Measurements from ENCODE around the gene FAF1.
"Not testable (repeated sequence)": the region's sequence is repeated elsewhere in the genome, so short reads cannot be mapped to it uniquely, and the experiment has no call there.

The FAF1 gene

GRCh38 chr1:50910356-50910755, 49.7 kb downstream of the FAF1 start:
- DNase-seq (ENCODE audit: low read depth): not testable (repeated sequence)

GRCh38 chr1:50907610-50908009, 52.5 kb downstream of the FAF1 start:
- DNase-seq (ENCODE audit: low read depth): not testable (repeated sequence)

GRCh38 chr1:50906050-50906449, 54.0 kb downstream of the FAF1 start:
- not testable (repeated sequence) for DNase-seq (ENCODE audit: low read depth)

GRCh38 chr1:50902419-50902818, 57.6 kb downstream of the FAF1 start:
- DNase-seq (ENCODE audit: low read depth): no peak

DNA sequence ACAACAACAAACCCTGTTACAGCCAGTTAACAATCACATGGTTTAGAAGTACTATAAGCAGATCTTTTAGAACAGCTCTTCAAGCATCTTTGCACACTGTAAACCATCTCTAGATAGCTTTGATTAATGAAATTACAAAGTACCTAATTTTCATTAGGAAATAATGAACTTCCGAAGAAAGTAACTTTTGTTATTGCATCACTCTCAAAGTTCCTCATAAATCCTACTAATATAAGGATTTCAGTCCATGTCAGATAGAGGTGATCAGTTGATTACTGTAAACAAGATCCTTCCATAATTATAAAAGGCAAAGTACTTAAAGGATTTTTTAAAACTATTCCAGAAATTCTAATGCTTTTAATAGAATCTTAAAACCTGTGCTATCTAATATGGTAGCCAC, 58.2 kb downstream of the FAF1 start:
- DNase-seq (ENCODE audit: low read depth): no peak

DNA sequence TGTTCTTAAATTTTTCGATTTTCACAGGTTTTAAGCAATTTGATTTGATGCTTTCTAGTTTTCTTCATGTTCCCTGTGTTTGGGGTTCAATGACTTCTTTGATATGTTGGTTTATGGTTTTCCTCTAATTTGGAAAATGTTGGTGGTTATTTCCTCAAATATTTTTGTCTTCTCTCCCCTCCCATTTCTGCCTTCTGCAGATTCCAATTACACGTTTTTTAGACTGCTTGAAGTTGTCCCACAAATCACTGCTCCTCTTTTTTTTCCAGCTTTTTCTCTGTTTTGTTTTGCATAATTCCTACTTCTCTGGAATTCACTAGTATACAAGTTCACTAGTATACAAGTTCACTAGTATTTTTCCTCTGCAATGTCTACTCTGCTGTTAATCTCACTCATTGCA, 61.3 kb downstream of the FAF1 start:
- no peak for DNase-seq (ENCODE audit: low read depth)

DNA sequence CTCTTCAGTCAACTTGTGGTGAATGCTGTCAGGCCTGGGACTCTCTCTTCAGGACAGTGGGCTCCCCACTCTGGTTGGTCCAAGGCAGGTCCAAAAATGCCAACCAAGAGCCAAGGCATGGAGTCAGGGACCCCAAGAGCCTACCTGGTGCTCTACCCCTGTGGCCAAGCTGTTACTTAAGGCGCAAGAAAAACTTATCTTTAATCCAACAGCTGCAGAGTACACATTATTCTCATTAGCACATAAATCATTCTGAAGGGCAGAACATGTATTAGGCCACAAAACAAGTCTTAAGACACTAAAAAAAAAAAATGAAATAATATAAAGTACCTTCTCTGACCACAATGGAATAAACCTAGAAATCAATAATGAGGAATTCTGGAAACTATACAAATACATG, 65.7 kb downstream of the FAF1 start:
- peak; percentile 7 for DNase-seq (ENCODE audit: low read depth)

DNA sequence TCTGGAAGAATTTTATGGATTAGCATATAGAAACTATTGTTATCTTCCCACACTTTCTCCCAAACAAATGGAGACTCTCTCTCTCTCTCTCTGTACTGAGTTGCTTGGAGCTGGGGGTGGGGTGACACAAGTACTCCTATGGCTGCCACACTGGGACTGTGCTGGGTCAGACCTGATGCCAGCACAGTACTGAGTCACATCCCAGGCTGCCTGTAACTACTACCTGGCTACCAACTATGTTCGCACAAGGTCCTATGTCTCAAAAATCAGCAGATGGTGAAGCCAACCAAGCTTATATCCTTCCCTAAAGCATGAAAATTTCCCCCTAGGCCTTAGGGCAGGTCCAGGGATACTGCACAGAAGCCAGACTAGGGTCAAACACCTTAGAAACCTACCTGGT, 66.6 kb downstream of the FAF1 start:
- no peak for DNase-seq (ENCODE audit: low read depth)

GRCh38 chr1:50887555-50887954, 72.5 kb downstream of the FAF1 start:
- not testable (repeated sequence) for DNase-seq (ENCODE audit: low read depth)

DNA sequence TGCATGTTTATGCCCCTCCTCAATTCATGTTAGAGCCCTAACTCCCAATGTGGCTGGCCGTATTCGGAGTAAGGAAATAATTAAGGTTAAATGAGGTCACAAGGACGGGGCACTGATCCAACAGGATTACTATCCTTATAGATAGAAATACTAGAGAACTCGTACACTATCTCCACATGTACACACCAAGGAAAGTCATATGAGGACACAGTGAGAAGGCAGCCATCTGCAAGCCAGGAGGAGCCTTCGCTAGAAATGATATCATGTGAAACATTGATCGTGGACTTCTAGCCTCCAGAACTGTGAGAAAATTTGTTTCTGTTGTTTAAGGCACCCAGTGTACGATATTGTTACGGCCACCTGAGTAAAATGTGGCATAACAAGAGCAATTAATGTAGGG, 79.7 kb downstream of the FAF1 start:
- no peak for DNase-seq (ENCODE audit: low read depth)

DNA sequence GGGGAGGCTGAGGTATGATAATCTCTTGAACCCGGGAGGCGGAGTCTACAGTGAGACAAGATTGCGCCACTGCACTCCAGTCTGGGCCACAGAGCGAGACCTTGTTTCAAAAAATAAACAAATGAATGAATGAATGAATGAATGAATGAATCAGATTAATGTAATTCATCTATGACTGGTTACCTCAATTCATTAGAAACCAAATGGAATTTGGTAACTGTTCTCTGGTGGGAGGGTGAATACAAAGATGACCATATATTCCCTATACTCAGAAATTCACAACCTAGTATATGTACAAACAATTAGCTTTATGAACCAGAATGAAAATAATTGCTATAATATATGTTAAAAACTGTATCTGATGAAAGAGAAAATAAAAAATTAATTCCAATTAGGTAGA, 80.9 kb downstream of the FAF1 start:
- DNase-seq (ENCODE audit: low read depth): no peak

- DNase-seq (ENCODE audit: low read depth): no peak
These were observed 81.6 kb downstream of the FAF1 start for GRCh38 chr1:50878434-50878833.

DNA sequence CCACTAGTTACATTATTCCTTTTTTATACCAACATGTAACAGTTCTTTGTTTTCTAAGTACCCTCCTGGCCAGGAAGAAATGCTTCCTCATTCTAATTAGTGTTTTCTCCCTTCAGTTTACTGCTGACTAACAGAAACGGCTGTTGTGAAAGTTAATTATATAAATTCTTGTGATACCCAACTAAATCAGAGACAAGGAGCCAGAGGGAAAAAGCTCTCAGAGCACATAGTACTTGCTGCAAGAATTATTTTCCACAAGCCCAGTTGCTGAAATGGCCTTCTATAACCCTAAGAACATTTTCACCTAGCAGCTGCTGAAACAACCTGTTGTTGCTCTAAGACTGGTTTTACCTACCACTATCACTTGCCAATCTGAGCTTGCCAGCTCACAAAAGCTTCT, 82.4 kb downstream of the FAF1 start:
- no peak for DNase-seq (ENCODE audit: low read depth)

GRCh38 chr1:50873458-50874187, 86.4 kb downstream of the FAF1 start:
- DNase-seq (ENCODE audit: low read depth): peak; percentile 64

DNA sequence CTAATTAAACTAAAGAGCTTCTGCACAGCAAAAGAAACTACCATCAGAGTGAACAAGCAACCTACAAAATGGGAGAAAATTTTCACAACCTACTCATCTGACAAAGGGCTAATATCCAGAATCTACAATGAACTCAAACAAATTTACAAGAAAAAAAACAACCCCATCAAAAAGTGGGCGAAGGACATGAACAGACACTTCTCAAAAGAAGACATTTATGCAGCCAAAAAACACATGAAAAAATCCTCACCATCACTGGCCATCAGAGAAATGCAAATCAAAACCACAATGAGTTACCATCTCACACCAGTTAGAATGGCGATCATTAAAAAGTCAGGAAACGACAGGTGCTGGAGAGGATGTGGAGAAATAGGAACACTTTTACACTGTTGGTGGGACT, 95.2 kb downstream of the FAF1 start:
- not testable (repeated sequence) for DNase-seq (ENCODE audit: low read depth)

GRCh38 chr1:50861772-50862171, 98.3 kb downstream of the FAF1 start:
- no peak for DNase-seq (ENCODE audit: low read depth)

DNA sequence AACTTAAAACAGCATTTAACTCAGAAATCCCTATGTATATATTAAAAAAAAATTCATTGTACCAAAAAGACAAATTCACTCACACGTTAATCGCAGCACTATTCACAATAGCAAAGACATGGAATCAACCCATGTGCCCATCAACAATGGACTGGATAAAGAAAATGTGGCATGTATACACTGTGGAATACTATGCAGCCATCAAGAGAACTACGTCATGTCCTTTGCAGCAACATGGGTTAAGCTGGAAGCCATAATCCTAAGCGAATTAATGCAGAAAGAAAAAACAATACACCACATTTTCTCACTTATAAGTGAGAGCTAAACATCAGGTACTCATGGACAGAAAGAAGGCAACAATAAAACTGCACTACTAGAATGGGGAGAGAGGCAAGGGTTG, 99.4 kb downstream of the FAF1 start:
- DNase-seq (ENCODE audit: low read depth): no peak

- DNase-seq (ENCODE audit: low read depth): no peak
These were observed 99.8 kb downstream of the FAF1 start for GRCh38 chr1:50860256-50860655.

GRCh38 chr1:50859657-50860056, 100.4 kb downstream of the FAF1 start:
- DNase-seq (ENCODE audit: low read depth): no peak

DNA sequence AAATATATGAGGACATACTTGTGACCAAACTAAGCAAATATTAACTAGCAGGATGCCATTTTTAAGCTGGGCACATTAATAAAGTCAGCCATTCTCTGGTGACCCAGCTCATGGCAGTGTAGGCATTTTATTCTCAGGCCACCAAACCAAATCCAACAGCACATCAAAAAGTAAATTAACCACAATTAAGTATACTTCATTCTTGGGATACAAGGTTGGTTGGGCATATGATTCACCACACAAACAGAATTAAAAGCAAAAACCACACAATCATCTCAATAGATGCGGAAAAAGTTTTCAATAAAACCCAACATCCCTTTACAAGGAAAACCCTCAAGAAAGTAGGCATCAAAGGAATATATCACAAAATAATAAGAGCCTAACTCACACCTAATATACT, 101.3 kb downstream of the FAF1 start:
- no peak for DNase-seq (ENCODE audit: low read depth)

- no peak for DNase-seq (ENCODE audit: low read depth)
These were observed 102.4 kb downstream of the FAF1 start for GRCh38 chr1:50857702-50858101.

DNA sequence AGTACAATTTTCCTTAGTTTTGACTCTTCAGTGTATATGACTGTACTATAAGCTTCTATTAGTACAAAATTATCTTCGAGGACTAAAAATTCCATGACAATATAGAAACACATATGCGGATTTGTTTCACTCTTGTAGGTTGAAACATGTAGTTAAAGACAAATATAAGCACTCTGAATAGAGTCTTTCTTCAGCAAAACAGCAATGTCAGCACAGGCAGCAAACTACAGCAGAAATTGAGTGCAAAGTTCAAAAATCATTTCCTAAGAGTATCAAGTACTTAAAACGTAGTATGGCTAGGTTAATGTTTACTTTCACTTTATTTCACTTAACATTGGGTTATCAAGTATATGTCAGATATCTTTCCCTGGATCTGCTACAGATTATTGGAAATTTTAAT, 106.7 kb downstream of the FAF1 start:
- no peak for DNase-seq (ENCODE audit: low read depth)

- DNase-seq (ENCODE audit: low read depth): no peak
These were observed 107.2 kb downstream of the FAF1 start for GRCh38 chr1:50852889-50853288.

DNA sequence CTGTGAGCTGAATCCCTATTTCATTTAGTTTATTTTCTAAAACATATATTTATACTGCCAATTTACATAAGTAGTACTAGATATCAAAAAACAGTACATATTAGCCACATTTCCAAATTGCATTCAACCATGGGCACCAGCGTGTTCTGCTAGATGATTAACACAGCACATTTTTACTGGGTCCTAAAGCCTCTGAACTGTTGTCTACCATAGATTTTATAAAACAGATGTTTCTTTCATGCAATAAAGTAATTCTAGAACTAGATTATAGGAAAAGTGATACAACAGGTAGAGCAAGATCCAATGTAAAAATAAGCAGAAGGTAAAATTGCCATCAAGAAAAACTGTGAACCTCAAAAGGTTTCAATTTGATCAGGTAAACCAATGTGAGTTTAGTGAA, 108.6 kb downstream of the FAF1 start:
- DNase-seq (ENCODE audit: low read depth): no peak

DNA sequence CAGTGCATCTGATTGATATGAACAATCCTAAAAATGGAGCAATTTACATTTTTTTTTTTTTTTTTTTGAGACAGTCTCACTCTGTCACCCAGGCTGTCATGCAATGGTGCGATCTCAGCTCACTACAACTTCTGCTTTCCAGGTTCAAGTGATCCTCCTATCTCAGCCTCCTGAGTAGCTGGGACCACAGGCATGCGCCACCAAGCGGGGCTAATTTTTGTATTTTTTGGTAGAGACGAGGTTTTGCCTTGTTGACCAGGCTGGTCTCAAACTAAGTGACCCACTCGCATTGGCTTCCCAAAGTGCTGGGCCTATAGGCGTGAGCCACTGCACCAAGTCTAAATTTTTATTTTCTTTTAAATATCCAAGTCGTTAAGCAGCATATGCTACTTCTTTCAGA, 109.0 kb downstream of the FAF1 start:
- DNase-seq (ENCODE audit: low read depth): no peak
